NCI-H2029 (cell line): ENCODE data around the gene MDM2.
"Not testable (repeated sequence)": the region's sequence is repeated elsewhere in the genome, so short reads cannot be mapped to it uniquely, and the experiment has no call there.

ENCODE experiments used
- DNase-seq: peaks from one replicate; lab custom pipeline; 2025; lab: John Stamatoyannopoulos, UW

MDM2 gene

DNA sequence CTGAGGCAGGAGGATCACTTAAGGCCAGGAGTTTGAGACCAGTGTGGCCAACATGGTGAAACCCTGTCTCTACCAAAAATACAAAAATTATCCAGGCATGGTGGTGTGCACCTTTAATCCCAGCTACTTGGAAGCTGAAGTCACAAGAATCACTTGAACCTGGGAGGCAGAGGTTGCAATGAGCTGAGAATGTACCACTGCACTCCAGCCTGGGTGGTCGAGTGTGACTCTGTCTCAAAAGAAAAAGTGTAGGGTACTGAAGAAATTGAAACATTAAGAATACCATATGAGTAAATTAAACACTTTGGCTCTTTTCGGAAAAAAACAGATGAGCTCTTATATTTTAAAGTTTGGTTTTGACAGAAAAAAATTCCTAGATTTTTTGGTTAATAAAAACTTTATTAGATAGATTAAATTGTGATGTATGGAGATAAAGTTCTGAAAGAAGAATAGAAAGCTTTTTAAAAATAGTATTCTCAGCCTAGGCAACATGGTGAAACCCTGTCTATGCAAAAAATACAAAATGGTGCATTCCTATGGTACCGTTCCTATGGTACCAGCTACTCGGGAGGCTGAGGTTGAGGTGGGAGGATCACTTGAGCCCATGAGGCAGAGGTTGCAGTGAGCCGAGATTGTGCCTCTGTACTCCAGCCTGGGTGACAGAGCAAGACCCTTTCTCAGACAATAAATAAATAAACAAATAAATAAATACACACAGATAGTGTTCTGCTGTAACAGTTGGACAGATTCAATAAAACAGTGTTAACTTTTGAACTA is 20.1 kb downstream of the MDM2 start:
- DNase-seq: no peak

- no peak for DNase-seq
These were observed 20.7 kb downstream of the MDM2 start for GRCh38 chr12:68828672-68829068.

GRCh38 chr12:68831272-68831671 is 23.3 kb downstream of the MDM2 start:
- no peak for DNase-seq

GRCh38 chr12:68831751-68832503 is 23.9 kb downstream of the MDM2 start:
- DNase-seq: no peak

DNA sequence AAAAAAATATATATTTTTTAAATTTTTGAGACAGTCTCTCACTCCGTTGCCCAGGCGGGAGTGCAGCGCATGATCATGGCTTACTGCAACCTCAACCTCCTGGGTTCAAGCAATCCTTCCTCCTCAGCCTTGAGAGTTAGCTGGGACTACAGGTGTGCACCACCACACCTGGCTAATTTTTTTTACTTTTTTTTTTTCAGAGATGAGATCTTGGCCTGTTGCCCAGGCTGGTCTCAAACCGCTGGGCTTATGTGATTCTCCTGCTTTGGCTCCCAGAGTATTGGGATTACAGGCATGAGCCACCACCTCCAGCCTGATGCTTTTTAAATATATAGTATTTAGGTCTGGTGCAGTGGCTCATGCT is 24.5 kb downstream of the MDM2 start:
- DNase-seq: peak; percentile 25

GRCh38 chr12:68833508-68833907 is 25.5 kb downstream of the MDM2 start:
- no peak for DNase-seq

- no peak for DNase-seq
These were observed 27.4 kb downstream of the MDM2 start for GRCh38 chr12:68835333-68835908.

GRCh38 chr12:68837215-68837614 is 29.2 kb downstream of the MDM2 start:
- DNase-seq: no peak

DNA sequence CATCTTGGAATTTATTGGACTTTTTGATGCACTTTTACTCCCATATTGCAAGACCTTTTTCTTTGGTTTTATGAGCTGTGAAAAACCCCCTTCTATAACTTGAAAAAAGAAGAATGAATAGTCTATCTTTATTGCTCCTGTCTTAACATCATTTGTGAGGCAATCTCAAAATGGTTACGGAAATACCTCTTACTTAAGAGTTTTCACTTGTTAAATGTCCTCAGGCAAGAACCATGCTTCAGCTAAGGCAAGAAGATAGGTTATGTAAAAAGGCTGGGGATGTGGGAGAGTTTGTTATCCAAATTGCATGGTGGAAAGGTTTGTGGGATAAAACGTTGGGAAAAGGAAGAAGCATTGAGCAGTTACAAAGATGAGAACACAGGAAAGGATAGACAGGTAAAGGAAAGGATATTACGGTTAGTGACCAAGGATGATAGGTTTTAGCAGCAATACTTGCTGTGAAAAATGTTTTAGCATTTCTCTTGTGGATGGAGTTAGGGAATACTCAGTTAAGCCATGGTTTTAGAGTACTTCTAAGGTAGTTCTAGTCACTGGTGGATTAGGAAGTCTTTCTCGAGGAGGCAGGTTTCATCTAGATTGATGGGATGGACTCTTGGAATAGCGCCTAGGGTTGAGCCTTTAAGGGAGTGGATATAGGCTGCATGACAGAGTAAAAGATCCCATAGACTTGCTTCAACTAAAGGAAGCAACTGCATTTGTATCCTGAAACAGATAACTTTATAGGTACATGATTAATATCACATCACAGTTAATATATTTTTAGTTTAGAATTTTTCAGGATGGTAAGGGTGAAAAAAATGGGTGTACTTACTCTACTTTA is 30.3 kb downstream of the MDM2 start:
- DNase-seq: no peak

GRCh38 chr12:68839183-68840147 is 31.5 kb downstream of the MDM2 start:
- no peak for DNase-seq

- DNase-seq: not testable (repeated sequence)
These were observed 33.2 kb downstream of the MDM2 start for GRCh38 chr12:68841175-68841574.

DNA sequence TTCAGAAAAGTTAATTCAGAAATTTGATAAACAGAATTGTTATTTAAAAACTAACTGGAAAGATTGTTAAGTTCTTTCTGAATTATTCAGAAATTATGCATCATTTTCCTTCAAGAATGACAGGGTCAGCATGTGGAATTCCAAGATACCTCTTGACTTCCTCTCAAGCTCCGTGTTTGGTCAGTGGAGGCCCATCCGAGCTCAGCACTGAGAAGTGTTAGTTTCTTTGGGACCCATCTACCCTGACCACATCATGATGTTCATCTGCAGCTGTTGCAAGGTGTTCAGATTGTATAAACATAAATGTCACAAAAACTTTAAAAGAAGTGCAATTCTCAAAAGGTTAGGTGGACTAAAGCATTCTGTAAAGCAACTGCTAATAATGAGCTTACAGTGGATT is 33.7 kb downstream of the MDM2 start:
- DNase-seq: no peak

GRCh38 chr12:68842123-68842522 is 34.1 kb downstream of the MDM2 start:
- no peak for DNase-seq

DNA sequence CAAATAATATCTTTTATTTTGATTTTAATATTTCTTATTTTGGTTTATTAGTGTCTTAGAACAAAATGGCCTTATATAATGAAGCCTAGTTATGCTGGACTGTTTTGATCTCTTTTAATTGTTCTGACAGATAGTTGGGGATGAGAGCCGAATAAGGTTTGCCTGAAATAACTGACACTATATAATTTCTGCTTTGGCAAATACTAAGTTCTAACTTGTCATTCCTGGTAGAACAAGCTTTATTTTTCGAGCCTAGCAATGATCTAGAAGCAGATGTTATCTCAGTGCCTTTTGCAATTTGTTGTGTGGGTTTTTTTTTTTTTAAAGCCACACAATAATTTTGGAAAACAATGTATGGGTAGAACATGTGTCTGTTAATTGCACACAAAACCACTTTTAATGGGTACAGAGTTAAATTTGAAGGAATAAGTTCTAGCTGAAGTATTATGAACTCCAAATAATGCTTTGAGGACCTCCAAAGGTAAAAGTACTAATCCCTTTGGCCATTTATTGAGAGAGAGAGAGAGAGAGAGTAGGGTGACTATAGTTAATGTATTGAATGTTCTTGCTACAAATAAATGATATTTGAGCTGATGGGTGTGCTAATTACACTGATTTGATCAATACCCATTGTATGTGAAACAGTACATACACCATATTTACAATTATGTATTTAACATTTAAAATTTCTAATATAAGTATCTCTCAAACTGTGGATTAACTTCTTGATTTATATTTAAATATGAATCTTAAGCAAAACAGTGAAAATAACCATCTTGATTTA is 35.0 kb downstream of the MDM2 start:
- no peak for DNase-seq

- no peak for DNase-seq
These were observed 36.4 kb downstream of the MDM2 start for GRCh38 chr12:68844318-68844745.

DNA sequence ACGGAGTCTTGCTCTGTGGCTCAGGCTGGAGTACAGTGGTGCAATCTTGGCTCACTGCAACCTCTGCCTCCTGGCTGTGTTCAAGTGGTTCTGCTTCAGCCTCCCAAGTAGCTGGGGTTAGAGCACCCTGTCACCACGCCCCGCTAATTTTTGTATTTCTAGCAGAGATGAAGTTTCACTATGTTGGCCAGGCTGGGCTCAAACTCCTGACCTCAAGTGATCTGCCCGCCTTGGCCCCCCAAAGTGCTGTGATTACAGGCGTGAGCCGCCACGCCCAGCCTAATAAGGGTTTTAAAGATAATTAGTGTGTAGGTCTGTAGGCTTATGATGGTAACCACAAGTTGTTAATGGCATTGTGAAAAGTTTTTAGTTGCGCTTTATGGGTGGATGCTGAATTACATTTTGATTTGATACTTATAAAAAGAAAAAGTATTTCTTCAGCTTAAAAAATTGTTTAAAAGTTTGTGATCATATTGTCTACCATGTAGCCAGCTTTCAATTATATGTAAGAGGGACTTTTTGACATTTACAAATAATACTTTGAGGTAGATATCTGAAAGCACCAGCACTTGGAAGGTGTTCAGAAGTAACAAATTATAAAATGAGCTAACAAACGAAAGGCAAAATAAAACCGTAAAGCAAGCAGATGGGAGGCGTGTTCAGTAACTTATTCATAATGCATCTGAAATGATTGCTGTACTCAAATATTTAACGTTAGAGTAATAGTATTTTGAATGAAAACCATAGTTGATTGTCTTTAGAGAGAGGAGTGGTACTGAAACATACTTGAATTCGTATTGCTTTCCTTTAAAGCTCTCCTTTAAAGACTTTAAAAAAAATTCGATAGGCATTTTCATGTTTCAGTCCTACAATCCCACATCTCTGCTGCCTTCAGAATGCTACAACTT is 37.1 kb downstream of the MDM2 start:
- no peak for DNase-seq

DNA sequence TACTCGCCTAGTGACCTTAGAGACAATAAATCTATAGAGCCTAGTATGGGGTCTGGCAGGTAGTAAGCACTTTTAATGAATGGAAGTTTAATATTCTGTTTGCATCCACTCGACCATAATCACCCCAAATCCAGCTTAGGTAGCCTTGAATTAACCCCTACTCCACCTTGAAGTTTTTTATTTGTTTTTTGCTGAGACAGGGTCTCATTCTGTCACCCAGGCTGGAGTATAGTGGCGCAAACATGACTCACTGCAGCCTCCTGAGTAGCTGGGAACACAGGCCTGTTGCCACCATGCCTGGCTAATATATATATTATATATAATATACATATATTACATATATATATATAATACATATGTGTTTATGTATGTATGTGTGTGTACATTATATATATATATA is 38.8 kb downstream of the MDM2 start:
- no peak for DNase-seq

DNA sequence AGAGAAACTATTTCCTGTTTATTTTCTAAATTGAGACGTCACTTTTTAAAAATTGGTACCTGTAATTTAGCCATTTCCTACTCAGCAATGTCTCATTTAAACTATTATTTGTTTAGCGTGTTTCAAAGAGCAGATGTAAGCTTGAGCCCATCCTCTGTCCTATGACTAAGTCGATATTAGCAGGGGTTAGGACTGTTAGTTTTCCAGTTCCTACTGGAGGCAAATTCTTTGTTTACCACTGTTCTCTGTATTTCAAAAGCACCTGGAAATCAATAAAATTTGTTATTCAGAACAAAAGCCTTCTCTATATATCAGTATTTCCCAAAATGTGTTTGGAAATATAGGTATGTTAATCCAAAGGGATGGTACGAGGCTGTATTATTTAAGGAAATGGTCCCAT is 42.4 kb downstream of the MDM2 start:
- DNase-seq: no peak

GRCh38 chr12:68851592-68852306 is 43.8 kb downstream of the MDM2 start:
- no peak for DNase-seq
